SHP77 (cell line): ENCODE data around the gene TOMM20.
A peak's percentile ranks its signal among the peaks of the same experiment; 100 is the strongest.
"Not testable (repeated sequence)": the region's sequence is repeated elsewhere in the genome, so short reads cannot be mapped to it uniquely, and the experiment has no call there.

Source experiments
- DNase-seq, 2 experiments: peaks; one replicate each; lab custom pipeline; 2025; lab: John Stamatoyannopoulos, UW

Gene TOMM20

DNA sequence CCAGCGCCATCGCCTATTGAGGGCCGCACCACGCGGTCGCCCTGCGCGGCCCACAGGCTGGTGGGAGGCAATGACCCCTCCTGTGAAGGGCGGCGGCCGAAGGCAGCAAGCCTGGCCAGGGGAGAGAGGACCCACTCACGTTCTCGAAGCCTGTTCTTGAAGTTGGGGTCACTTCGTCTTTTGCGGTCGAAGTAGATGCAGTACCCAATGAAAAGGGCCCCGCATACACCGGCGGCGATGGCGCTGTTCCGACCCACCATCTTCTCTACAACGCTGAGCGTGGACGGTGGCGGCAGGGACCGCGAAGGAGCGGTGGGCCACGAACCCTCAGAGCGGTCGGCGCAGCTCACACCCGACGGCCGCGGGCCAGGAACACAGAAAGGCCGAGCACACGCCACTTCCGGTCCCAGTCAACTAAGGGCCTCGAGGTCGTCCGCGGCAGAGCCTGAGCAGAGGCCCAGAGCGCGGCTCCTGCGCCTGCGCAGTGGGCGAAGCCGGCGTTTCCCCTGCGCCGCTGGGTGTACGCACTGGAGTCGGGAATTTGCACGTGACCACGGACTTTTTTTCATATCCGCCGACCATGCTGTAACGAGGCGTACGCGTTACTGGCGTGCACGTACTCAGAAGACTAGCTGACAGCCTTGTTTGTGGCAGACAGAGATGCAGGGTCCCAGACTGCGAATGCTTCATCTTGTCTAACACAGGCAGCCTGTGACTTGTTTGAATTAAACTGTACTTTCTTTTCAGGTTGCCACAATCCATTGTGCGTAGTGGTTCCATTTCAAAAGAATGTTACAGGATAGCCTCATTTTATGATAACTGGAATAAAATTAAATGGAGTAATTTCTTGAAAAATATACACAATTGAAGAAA, at the start of gene TOMM20:
TOMM20 (minus strand) TSS at position 382 of the 873 bp plus-strand sequence; CDS start at position 260, 122 bp downstream.
- peak; percentile 97 to 98 for DNase-seq

- no peak for DNase-seq
Measured at GRCh38 chr1:235176486-235176885, 47.8 kb upstream of the TOMM20 start.

- DNase-seq, result no peak
Measured at GRCh38 chr1:235169986-235170385, 41.3 kb upstream of the TOMM20 start.

- DNase-seq, result no peak
Measured at GRCh38 chr1:235168375-235168774, 39.7 kb upstream of the TOMM20 start.

DNA sequence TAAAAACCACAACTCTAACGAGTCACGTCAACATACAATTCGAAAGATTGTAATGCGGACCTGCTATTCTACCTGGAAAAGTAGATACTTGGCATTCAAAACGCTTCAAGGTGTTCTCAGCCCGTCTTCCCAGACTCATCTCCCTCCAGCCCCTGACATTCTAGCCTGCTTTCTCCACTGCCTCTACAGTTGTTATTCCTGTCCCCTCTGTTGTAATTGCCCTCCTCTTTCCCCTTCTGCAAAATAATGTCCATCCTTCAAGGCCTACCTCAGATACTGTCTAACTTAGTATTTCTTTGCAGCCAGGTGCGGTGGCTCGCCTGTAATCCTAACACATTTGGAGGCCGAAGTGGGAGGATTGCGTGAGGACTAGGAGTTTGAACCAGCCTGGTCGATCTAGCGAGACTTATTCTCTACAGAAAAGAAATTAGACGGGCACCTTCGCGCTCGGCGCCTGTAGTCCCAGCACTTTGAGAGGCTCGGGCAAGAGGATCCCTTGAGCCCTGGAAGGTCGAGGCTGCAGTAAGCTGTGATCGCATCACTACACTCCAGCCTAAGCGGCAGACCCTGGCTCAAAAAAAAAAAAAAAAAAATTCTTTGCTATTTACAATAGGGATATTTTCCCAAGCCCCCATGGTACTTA, 33.2 kb upstream of the TOMM20 start:
- no peak for DNase-seq

GRCh38 chr1:235160957-235161684, 32.5 kb upstream of the TOMM20 start, which contains the start of gene RBM34:
TSS of gene RBM34 (minus strand) at chr1:235161250. CDS start at chr1:235161226, 24 bp downstream.
- DNase-seq, result peak; percentile 84 to 86

- peak in 1 of 2 experiments; percentile 74 for DNase-seq
Measured at GRCh38 chr1:235160383-235160956, 31.8 kb upstream of the TOMM20 start.

DNA sequence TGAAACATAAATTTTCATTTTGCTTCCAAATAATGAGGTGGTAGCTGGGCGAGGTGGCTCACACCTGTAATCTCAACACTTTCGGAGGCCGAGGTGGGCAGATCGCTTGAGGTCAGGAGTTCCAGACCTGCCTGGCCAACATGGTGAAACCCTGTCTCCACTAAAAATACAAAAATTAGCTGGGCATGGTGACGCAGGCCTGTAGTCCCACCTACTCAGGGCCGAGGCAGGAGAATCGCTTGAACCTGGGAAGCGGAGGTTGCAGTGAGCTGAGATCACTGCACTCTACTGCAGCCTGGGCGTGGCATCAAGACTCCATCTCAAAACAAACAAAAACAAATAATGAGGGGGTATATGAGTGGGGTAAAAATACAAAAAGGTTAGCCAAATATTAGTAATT, 31.3 kb upstream of the TOMM20 start:
- not testable (repeated sequence) for DNase-seq

GRCh38 chr1:235159284-235159683, 30.6 kb upstream of the TOMM20 start:
- not testable (repeated sequence) for DNase-seq

DNA sequence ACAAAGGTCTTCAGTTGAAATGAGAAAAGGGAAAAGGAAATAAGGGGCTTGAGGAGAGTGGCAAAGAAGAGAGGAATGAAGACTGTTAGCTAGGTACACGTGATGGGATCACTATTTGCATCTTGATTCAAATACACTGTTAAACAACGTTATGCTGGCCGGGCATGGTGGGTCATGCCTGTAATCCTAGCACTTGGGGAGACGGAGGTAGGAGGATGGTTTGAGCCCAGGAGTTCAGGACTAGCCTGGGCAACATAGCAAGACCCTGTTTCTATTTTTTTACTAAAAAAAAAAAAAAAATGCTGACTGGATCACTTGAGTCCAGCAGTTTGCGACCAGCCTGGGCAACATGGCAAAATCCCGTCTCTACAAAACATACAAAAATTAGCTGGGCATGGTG, 30.0 kb upstream of the TOMM20 start:
- no peak for DNase-seq

DNA sequence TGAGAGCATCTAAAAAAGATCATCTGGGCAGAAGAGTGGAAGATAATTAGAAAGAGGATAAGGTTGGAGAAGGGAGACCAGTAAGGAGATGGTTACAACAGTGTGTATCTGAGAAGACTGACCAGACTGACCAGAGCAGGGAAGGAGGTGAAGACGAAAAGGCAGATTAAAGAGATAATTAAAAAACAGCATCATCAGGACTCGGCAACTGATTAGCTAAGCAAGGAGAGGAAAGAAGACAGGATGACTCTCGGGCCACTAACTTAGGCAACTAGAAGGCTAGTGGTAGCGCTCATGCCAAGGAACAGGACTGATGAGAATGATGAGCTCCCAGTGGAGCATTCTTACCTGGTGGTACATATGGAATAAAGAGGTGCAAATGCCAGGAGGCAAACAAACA, 28.5 kb upstream of the TOMM20 start:
- DNase-seq, result no peak

GRCh38 chr1:235156740-235157139, 28.1 kb upstream of the TOMM20 start:
- DNase-seq, result no peak

- no peak for DNase-seq
Measured at GRCh38 chr1:235156265-235156664, 27.6 kb upstream of the TOMM20 start.

- DNase-seq, result no peak
Measured at GRCh38 chr1:235152235-235152634, 23.6 kb upstream of the TOMM20 start.

DNA sequence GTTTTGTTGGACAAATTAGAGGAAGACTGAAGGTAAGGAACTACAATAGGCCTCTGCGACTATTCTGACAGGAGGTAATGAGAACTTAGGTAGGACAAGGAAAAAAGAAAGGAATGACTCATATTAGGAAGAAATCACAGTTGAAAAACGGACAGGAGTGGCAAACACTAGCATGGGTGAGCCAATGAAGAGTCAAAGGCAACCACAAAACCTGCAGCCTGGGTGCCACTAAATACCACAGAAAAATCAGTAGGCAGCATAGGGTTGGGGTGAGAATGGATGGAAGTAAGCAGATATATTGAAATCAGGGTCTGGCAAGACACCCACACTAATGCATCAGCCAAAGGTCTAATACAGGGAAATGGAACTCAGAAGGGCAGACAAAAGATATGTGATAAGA, 22.4 kb upstream of the TOMM20 start:
- no peak for DNase-seq

DNA sequence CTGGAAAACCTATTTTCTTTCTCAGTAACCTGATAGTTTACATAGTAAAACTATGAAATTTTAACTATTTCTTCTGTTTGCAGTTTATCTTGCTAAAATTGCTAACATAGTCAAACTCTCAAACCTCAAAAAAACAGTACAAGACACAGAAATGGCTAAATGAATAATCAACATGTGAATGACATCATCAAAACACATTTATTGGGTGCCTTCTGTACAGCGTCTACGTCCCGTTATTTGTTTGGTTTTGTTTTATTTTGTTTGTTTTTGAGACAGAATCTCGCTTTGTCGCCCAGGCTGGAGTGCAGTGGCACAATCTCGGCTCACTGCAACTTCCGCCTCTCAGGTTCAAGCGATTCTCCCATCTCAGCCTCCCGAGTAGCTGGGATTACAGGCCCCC, 21.2 kb upstream of the TOMM20 start:
- no peak for DNase-seq

DNA sequence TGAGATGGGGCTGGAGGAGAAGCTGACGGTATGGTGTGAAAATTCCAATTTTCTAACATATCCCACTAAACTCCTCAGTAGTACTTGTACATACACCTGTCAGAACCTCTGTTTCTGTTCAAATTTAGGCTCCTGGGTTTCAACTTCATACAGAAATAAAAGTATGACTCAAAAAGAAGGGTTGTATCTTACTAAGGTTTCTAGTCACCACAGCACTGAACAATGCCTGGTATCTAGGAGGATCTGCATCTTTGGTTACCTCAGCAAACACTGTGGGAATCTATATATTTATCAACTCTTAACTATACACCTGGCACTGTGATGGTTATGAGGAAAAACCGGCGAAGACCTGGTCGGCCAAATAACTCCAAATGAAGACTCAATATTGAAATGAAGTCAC, 18.6 kb upstream of the TOMM20 start:
- no peak for DNase-seq

DNA sequence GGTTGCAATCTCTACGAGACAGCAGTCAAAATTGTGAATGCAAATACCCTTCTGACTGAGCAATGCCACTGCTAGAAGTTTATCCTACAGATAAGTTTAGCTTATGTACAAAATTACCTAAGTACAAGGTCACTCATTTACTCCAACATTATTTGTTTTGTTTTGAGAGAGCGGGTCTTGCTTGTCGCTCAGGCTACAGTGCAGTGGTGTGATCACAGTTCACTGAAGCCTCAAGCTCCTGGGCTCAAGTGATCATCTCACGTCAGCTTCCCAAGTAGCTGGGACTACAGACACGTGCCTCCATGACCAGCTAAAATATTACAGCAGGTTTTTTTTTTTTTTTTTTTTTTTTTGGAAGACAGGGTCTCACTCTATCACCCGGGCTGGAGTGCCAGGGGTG, 17.0 kb upstream of the TOMM20 start:
- no peak for DNase-seq

GRCh38 chr1:235142991-235143390, 14.4 kb upstream of the TOMM20 start:
- no peak for DNase-seq

DNA sequence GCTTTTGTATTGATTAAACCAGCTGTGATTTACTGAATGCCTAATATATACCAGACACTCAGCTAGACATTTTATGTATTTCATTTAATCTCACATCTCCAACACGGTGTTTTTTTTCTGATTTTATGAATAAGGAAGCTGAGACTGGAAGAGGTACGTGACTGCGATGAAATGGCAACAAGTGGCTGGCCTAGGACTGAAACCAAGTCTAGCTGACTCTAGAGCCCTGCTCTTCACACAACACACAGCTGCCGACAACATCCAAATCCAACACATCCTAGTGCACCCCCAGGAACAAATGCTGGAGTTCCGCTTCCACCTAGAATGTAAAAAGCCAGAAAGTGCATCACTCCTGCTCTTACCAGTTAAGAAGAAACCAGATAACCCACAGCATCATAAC, 10.7 kb upstream of the TOMM20 start:
- no peak for DNase-seq

GRCh38 chr1:235138821-235139220, 10.2 kb upstream of the TOMM20 start:
- no peak for DNase-seq

DNA sequence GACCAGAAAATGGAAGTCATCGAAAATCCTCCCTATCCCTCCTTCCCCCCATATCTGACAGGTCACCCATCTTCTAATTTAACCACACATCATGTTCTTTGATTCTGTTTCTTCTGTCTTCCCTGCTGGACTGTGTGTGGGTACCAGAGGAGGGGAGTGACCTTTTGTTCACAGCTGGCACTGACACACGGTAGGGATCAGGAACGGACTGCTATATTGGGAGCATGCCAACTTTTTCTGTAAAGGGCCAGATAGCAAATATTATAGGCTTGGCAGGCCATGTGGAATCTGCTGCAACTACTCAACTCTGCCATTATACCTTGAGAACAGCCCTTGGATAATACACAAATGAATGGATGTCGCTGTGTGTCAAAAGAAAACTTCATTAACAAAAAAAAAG, 7.5 kb upstream of the TOMM20 start:
- peak; percentile 0 to 21 for DNase-seq
